Thoracic aorta endothelial cell (primary cell): Measurements from ENCODE around the gene CREB3L1. TPM values are rescaled to one million over a fixed set of nuclear protein-coding genes. Genes with fewer than 3 reads are reported as not detected.

Experiments
- total RNA-seq: library from RNA; depleted of rRNA; stranded (reverse); fragments of >200 nt; gene quantifications from 2 replicates; pipeline ENCODE4 v1.2.3, GENCODE V29; 2012

Gene CREB3L1, protein sequence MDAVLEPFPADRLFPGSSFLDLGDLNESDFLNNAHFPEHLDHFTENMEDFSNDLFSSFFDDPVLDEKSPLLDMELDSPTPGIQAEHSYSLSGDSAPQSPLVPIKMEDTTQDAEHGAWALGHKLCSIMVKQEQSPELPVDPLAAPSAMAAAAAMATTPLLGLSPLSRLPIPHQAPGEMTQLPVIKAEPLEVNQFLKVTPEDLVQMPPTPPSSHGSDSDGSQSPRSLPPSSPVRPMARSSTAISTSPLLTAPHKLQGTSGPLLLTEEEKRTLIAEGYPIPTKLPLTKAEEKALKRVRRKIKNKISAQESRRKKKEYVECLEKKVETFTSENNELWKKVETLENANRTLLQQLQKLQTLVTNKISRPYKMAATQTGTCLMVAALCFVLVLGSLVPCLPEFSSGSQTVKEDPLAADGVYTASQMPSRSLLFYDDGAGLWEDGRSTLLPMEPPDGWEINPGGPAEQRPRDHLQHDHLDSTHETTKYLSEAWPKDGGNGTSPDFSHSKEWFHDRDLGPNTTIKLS
- 1.2 and 2.4 TPM in 2 replicates for total RNA-seq

DNA sequence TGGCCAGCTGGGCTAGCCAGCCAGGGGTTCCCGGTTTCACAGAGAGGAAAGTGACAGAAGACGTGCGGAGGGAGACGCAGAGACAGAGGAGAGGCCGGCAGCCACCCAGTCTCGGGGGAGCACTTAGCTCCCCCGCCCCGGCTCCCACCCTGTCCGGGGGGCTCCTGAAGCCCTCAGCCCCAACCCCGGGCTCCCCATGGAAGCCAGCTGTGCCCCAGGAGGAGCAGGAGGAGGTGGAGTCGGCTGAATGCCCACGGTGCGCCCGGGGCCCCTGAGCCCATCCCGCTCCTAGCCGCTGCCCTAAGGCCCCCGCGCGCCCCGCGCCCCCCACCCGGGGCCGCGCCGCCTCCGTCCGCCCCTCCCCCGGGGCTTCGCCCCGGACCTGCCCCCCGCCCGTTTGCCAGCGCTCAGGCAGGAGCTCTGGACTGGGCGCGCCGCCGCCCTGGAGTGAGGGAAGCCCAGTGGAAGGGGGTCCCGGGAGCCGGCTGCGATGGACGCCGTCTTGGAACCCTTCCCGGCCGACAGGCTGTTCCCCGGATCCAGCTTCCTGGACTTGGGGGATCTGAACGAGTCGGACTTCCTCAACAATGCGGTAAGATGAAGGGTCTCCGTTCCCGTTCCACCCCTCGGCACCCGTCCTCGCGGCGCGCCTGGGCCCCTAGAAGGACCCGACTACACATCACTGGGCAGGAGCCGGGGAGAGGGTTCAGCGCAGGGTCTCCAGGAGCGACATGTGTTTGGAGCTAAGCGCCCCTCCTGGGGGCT, at the start of gene CREB3L1:
Gene CREB3L1, plus strand, starts transcription at position 41 of the 765 bp plus-strand sequence. Its CDS starts 450 bp downstream, at position 491.

DNA sequence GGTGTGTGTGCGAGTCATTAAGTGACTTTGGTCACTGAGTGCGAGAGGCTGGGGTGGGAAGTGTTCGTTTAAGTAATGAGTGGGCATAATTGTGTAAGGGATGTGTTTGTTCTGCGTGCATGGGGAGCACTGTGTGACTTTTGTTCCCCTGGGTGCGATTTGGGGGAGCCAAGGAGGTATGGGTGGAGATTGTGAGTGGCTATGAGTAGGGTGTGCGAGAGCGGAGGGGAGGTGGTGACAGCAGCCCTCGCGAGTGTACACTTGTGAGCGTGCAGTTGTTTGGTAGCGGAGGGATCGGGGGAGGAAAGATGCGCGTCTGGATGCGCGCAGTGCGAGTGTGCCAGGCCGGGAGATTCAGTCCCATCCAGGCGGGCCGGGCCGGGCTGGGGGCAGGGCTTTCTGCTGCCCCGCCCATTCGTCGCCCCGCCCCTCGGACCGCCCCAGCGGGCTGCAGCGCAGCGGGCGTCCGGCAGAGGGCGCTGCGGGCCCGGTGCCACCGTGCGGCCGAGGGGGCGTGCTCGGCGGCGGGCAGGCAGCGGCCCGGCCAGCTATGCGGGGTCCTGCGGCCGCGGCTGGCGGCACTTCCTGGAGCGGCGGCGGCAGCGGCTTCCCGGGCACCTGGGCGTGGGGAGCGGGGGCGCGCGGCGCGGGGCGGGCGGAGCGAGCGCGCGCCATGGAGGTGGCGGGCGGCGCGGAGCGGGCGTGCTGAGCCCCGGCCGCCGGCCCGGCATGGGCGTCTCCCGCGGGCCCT, 69.6 kb downstream of the CREB3L1 start, which contains the start of gene DGKZ:
Gene DGKZ, plus strand, starts transcription at position 578 of the 751 bp plus-strand sequence. CDS start 197 bp downstream, outside the sequence.

Other genes starting within 250 kb of the CREB3L1 start
- 18.1 and 23.5 TPM in 2 replicates for gene PHF21A, start 156.2 kb upstream of the CREB3L1 start, total RNA-seq
- gene DGKZ, start 69.8 kb downstream of the CREB3L1 start, total RNA-seq, result 70.3 and 81.0 TPM in 2 replicates
- 50.0 and 60.6 TPM in 2 replicates for gene MDK, start 104.0 kb downstream of the CREB3L1 start, total RNA-seq
- 0.07 and 0.13 TPM in 2 replicates for gene CHRM4, start 114.1 kb downstream of the CREB3L1 start, total RNA-seq